Esophagus muscularis mucosa (tissue), 4 donors: ENCODE results near the gene FTCD. TPM values are rescaled to one million over a fixed set of nuclear protein-coding genes. Genes with fewer than 3 reads are reported as not detected.

Source experiments
- DNase-seq: peaks from one replicate; pipeline ENCODE4 v3.0.0-alpha.2; 2017; ENCODE audit errors: extremely low spot score
- H3K27ac ChIP-seq, 4 donors: fragments of 200-600 bp; sonication (generic); replicated peaks in 1 of 4; 1 replicate in 3 of 4; 2 replicates in 1 of 4; pipeline ENCODE4 v1.5.1; 2016 to 2019; ENCODE audit warnings: mild to moderate bottlenecking in 1 of 4
- H3K27me3 ChIP-seq, 4 donors: fragments of 200-600 bp; sonication (generic); one replicate each; pipeline versions ENCODE4 v1.5.1 to v1.6.0; 2016 to 2019
- H3K36me3 ChIP-seq, 4 donors: fragments of 200-600 bp; sonication (generic); one replicate each; pipeline ENCODE4 v1.5.1; 2016 to 2019
- H3K4me1 ChIP-seq, 4 donors: fragments of 200-600 bp; sonication (generic); one replicate each; pipeline ENCODE4 v1.5.1; 2016 to 2019
- H3K4me3 ChIP-seq, 4 donors: fragments of 200-600 bp; sonication (generic); 1 replicate in 2 of 4; 2 replicates in 2 of 4; pipeline ENCODE4 v1.5.1; 2016 to 2019; ENCODE audit warnings: mild to moderate bottlenecking in 4 of 4, moderate library complexity in 1 of 4
- H3K9me3 ChIP-seq, 4 donors: fragments of 200-600 bp; sonication (generic); 1 replicate in 3 of 4; 2 replicates in 1 of 4; pipeline ENCODE4 v1.5.1; 2016 to 2019
- CTCF ChIP-seq, 3 experiments: fragments of 200-600 bp in 2 of 3; fragments of 450-650 bp in 1 of 3; sonication (generic) in 2 of 3; IDR thresholded peaks; one replicate each; pipeline ENCODE4 v1.5.1; 2017 to 2019; ENCODE audit warnings: antibody characterized with exemption in 3 of 3, mild to moderate bottlenecking in 2 of 3, moderate library complexity in 1 of 3
- EP300 ChIP-seq: sonication (generic); formaldehyde crosslinking; IDR thresholded peaks from one replicate; pipeline ENCODE4 v1.6.1; 2017; ENCODE audit warnings: antibody characterized with exemption
- POLR2A ChIP-seq: fragments of 450-650 bp; IDR thresholded peaks from one replicate; pipeline ENCODE4 v1.6.1; 2017; ENCODE audit warnings: antibody characterized with exemption, moderate library complexity, mild to moderate bottlenecking, low read depth
- POLR2AphosphoS5 ChIP-seq, 2 donors: sonication (generic); formaldehyde crosslinking; IDR thresholded peaks; one replicate each; pipeline ENCODE4 v1.6.1; 2017; ENCODE audit warnings: antibody characterized with exemption in 2 of 2
- WGBS: methylation state at CpG from one replicate; pipeline ENCODE4 v1.1.5; 2018; 5-methylcytosine and 5-hydroxymethylcytosine counted together
- intact Hi-C: fragments of 100-400 bp; cut with DNase I; formaldehyde crosslinking; loops from one replicate; pipeline ENCODE4 v1.15.1; 2023
- total RNA-seq, 4 donors: library from RNA; depleted of rRNA; stranded (reverse); fragments of >200 nt; gene quantifications; one replicate each; pipeline versions ENCODE4 v1.1.0 to v1.2.1, GENCODE V29; 2016

FTCD gene
- total RNA-seq, 4 donors from 2014 or later, result 0.26 to 2.5 (median 1.2) TPM; not detected in 1

GRCh38 chr21:46091631-46092025 is 63.8 kb downstream of the FTCD start:
- 60% methylated on average over 8 of the region's 8 CpGs for WGBS
- no peak for DNase-seq
- Histone ChIP-seq H3K4me3 (peak overlapping the region; percentile 34 to 51 (median 37)), H3K27me3 (no peaks in the 10 kb centered on the region), H3K9me3 (peaks cover 0 to 4% (median 0%) of the 10 kb centered on the region in 4 donors), H3K36me3 (no peaks in the 10 kb centered on the region), H3K27ac (peak overlapping the region; percentile 99 to 100 (median 99)), H3K4me1 (peaks cover 18 to 60% (median 55%) of the 10 kb centered on the region in 4 donors)
- TF ChIP-seq CTCF (IDR thresholded peaks at IDR 0.05), result no peak
- TF ChIP-seq POLR2AphosphoS5 (IDR thresholded peaks at IDR 0.05), result no peak
- TF ChIP-seq EP300, result no peak
- no peak for TF ChIP-seq POLR2A
- intact Hi-C loops, result no loop called here

- Histone ChIP-seq H3K9me3 (peaks cover 0 to 4% (median 0%) of the 10 kb centered on the region in 4 donors), H3K27me3 (no peaks in the 10 kb centered on the region), H3K4me3 (no peak overlapping the region), H3K36me3 (no peaks in the 10 kb centered on the region), H3K27ac (peak overlapping the region; percentile 99 to 100 (median 99)), H3K4me1 (peaks cover 18 to 55% (median 50%) of the 10 kb centered on the region in 4 donors)
- TF ChIP-seq CTCF (IDR thresholded peaks at IDR 0.05), result no peak
- 79% methylated on average over 4 of the region's 4 CpGs for WGBS
- intact Hi-C loops, result no loop called here
- DNase-seq, result no peak
Measured at GRCh38 chr21:46091118-46091517, 64.3 kb downstream of the FTCD start.

DNA sequence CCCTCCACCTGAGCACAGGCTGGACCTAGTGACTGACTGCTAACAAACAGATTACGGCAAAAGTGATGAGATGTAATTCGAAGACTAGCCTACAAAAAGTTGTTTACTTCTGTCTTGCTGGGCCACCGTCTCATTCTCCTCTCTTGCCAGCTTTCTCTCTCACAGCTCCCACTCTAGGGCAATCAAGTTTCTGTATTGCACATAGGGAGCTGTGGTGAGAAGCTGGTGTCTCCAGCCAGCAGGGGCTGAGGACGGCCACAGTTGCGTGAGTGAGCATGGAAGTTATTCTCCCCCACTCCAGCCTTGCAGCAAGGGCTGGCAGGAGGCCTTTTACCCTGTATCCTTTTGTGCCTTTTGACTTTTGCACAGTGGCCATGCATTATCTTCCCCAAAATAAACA is 66.1 kb downstream of the FTCD start:
- H3K27ac ChIP-seq, result peak overlapping the region in 2 of 4 donors; percentile 24 to 50

GRCh38 chr21:46088189-46088588 is 67.2 kb downstream of the FTCD start:
- H3K4me1 ChIP-seq, result peaks cover 11 to 34% (median 31%) of the 10 kb centered on the region in 4 donors
- no peak for TF ChIP-seq CTCF (IDR thresholded peaks at IDR 0.05)
- intact Hi-C loops, result no loop called here
- H3K27me3 ChIP-seq, result no peaks in the 10 kb centered on the region
- H3K9me3 ChIP-seq, result peaks cover 0 to 4% (median 0%) of the 10 kb centered on the region in 4 donors
- 93% methylated on average over 2 of the region's 2 CpGs for WGBS
- H3K27ac ChIP-seq, result no peak overlapping the region
- no peaks in the 10 kb centered on the region for H3K36me3 ChIP-seq
- no peak for DNase-seq
- H3K4me3 ChIP-seq, result no peak overlapping the region

More for the DNA sequence above, 66.1 kb downstream of the FTCD start:
- H3K9me3 ChIP-seq, result peaks cover 0 to 4% (median 0%) of the 10 kb centered on the region in 4 donors
- H3K27me3 ChIP-seq, result no peaks in the 10 kb centered on the region
- peaks cover 15 to 37% (median 33%) of the 10 kb centered on the region in 4 donors for H3K4me1 ChIP-seq
- no peak for TF ChIP-seq POLR2AphosphoS5 (IDR thresholded peaks at IDR 0.05)
- no peak for TF ChIP-seq POLR2A
- no peak for TF ChIP-seq EP300
- TF ChIP-seq CTCF (IDR thresholded peaks at IDR 0.05), result no peak
- DNase-seq, result peak; percentile 84
- H3K4me3 ChIP-seq, result no peak overlapping the region
- H3K36me3 ChIP-seq, result no peaks in the 10 kb centered on the region
- intact Hi-C loops, result no loop called here
- WGBS, result 75% methylated on average over 5 of the region's 5 CpGs

- H3K27me3 ChIP-seq, result no peaks in the 10 kb centered on the region
- no peak overlapping the region for H3K27ac ChIP-seq
- TF ChIP-seq CTCF (IDR thresholded peaks at IDR 0.05) (no peak), EP300 (no peak), POLR2A (no peak), POLR2AphosphoS5 (IDR thresholded peaks at IDR 0.05) (no peak)
- H3K4me3 ChIP-seq, result no peak overlapping the region
- no peak for DNase-seq
- intact Hi-C loops, result no loop called here
- H3K4me1 ChIP-seq, result peaks cover 6 to 30% (median 28%) of the 10 kb centered on the region in 4 donors
- H3K9me3 ChIP-seq, result peaks cover 0 to 4% (median 0%) of the 10 kb centered on the region in 4 donors
- 88% methylated on average over 1 of the region's 1 CpG for WGBS
- no peaks in the 10 kb centered on the region for H3K36me3 ChIP-seq
Measured at GRCh38 chr21:46087641-46088040, 67.7 kb downstream of the FTCD start.
